Measurements from ENCODE around the gene PPTC7.
A peak's percentile ranks its signal among the peaks of the same experiment; 100 is the strongest.
"Not testable (repeated sequence)": the region's sequence is repeated elsewhere in the genome, so short reads cannot be mapped to it uniquely, and the experiment has no call there.

PPTC7 gene

DNA sequence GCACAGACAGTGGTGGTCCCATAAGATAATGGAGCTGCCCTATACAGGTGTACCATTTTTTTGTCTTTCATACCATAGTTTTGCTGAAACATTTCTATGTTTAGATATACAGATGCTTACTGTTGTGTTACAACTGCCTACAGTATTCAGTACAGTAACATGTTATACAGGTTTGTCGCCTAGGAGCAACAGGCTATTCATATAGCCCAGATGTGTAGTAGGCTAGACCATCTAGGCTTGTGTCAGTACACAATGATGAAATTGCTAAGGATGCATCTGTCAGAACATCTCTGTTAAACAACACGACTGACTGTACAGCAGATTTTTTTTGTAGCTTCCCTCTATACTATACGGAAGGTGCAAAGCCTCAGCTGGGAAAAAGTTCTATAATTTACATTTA, 50.5 kb downstream of the PPTC7 start:
- no peak for DNase-seq

DNA sequence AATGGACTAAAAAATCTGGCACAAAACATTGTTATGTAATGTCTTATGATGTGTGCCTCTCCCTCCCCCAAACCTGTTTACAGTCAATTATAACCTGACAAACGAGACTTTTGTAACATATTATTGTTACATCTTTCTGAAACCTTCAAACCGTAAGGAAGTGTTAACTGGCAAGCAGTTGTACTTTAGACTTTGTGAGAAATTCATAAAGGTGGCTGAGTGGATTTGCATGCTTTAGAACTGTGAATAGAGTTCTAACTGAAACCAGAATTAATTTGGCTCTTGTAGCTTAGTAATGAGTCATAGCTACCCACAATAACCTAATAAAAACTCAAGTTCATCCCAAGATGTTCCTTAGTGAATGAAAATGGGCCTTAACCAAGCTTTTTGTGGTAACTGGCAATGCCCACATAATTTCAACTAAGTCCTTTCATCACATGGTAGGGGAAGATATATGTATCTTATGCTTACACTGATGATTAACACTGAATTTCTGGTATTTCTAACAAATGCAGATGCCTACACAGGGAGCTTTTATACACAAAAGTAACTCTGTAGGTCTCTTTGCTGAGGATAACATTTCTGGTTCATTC, 51.3 kb downstream of the PPTC7 start:
- no peak for DNase-seq

DNA sequence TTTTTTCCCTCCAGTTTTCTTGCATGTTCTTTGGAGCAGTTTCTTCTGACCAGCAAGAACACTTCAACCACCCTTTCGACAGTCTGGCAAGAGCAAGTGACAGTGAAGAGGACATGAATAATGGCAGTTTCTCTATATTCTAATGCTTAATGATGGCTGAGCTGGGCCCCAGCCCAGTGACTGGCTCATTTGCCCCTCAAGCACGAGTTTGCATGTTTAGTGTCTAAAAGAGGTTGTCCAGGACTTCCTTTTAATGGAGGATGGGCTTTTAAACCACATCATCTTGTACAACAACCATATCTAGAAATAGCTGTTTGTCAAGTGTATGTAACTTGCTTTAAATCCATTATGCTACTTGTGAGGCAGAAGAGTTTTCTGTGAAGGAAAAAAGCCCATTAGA, 52.6 kb downstream of the PPTC7 start:
- DNase-seq = no peak

DNA sequence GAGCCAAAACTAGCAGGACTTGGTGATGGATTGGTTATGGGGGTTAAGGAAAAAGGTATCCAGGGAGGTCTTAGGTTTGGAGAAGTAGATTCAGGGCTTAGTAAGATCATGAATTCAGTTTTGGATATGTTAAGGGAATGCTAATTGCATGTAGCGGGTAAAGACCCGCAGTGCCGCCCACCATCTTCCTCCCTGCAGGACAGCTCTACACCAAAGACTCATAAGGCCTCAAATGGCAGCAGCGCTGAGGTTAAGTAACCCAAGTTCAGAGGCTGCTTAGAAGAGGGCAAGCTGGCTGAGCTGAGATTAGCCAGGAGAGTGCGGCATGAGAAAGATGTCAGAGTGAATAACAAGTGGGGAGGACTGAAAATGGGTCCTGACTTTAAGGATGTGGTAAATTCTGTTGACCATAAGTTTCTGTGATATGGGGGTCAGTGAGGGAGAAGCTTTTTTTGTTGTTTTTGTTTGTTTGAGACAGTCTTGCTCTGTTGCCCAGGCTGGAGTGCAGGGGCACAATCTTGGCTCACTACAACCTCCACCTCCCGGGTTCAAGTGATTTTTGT, 54.8 kb downstream of the PPTC7 start:
- no peak for DNase-seq

DNA sequence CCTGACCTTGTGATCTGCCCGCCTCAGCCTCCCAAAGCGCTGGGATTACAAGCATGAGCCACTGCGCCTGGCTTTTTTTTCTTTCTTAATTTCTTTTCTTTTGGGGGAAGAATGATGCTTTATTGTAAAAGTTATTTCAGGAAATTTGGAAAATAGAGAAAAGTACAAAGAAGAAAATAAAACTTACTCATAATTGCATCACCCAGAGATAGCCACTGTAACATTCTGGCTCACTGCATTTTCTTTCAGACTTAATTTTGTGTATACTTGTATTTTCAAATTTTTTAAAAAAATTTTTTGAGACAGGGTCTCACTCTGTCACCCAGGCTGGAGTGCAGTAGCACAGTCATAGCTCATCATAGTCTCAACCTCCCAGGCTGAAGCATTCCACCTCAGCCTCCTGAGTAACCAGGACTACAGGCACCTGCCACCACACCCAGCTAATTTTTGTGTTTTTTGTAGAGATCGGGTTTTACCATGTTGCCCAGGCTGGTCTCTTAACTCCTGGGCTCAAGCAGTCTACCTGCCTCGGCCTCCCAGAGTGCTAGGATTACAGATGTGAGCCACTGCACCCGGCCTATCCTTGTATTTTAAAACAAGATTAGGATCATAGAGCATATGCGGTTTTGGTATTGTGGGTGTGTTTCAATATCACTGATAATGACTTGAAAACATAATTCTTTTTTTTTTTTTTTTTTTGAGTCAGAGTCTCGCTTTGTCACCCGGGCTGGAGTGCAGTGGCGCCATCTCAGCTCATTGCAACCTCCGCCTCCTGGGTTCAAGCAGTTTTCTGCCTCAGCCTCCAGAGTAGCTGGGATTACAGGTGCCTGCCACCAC, 62.0 kb downstream of the PPTC7 start:
- not testable (repeated sequence) for DNase-seq

DNA sequence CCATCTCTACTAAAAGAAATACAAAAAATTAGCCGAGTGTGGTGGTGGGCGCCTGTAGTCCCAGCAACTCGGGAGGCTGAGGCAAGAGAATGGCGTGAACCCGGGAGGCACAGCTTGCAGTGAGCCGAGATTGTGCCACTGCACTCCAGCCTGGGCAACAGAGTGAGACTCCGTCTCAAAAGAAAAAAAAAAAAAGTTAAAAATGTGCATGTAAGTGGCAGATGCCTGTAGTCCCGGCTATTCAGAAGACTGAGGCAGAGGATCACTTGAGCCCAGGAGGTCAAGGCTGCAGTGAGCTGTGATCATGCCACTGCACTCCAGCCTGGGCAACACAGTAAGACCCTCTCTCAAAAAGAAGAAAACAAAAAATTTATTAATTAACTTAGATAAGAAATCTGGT, 65.1 kb downstream of the PPTC7 start:
- DNase-seq = not testable (repeated sequence)

DNA sequence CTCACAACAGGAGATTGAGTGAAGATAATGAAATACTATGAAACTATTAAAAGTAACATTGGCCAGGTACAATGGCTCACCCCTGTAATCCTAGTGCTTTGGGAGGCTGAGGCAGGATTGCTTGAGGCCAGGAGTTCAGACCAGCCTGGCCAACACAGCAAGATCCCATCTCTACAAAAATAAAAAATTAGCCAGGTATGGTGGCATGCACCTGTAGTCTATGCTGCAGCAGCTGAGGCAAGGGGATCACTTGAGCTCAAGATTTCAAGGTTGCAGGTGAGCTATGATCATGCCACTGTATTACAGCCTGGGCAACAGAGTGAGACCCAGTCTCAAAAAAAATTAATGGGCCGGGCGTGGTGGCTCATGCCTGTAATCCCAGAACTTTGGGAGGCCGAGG, 66.1 kb downstream of the PPTC7 start:
- DNase-seq = no peak

DNA sequence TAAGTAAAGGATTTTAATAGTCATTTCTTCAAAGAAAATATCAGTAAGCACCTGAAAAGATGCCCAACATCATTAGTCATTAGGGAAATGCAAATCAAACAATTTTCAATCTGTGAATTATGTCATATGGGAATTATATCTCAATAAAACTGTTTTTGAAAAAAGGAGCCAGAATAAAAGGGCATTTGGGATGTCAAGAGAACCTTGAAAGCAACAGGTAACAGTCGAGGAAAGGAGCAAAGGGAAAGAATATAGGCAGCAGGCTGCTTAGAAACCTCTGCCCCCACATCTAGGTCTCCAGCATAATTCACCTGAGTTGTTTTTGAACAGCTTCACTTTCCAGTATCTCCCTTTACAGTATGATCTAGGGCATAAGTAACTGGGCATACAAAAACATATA, 68.8 kb downstream of the PPTC7 start:
- no peak for DNase-seq

DNA sequence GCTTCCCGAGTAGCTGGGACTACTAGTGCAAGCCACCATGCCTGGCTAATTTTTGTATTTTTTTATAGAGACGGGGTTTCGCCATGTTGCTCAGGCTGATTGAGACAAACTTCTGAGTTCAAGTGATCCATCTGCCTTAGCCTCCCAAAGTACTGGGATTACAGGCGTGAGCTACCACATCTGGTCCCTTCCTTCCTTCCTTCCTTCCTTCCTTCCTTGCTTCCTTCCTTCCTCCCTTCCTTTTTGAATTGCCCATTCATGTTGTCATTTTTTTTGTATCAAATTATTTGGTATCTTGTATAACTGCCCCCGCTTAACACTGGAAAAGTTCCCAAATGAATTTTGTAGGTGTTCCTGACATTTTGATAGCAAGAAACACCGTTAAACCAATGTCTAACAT, 69.3 kb downstream of the PPTC7 start:
- DNase-seq = no peak

DNA sequence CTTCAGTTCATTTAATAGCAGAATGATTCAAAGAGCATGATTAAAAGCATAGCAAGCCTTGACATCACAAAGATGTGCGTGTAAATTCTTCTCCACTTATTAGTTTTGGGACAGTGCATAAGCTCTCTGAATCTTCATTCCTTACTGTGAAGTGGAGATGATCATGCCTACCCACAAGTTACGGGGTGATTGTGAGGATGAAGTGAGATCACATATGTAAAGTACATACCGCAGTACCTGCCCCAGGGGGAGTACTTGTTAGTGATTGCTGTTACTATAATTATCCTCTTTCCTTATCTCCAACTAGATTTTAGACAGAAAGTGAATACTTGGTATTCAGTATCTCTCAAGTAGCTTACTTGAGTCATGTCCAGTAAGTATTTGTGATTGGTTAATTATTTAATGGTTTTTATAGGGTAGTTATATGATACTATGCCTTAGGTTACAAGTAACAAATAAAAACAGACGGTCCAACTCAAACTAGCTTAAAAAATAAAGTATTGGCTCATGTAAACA, 75.0 kb downstream of the PPTC7 start:
- DNase-seq = no peak

DNA sequence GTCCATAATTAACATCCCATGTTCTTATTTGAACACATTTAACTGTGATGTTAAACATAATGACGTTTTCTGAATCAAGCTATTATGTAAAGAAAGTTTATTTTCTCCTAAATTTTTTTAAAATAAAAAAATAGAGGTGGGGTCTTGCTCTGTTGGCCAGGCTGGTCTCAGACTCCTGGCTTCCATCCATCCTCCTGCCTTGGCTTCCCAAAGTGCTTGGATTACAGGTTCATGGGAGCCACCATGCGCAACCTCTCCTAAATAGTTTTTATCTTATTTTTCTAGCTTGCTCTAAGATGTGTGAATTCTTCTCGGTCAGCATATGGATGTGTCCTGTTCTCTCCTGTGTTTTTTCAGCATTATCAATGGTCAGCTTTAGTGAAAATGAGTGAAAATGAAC, 77.8 kb downstream of the PPTC7 start:
- no peak for DNase-seq

DNA sequence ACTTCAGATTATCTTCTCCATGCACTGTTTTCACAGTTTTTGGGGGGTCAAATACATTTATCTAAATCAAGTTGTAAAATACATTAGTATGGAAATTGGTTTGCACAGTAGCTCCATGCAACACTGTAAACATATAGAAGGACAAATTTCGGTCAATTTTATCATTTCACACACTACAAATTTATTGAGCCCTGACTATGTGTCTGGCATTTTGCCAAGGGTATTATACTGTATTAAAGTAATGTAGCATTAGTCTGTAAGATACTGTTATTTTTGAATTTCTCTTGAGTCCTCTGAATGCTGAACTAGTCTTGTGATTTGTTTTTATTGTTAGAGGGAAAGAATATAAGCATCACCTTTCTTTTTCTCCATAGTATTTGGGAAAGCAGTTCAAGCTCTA, 79.7 kb downstream of the PPTC7 start:
- no peak for DNase-seq

DNA sequence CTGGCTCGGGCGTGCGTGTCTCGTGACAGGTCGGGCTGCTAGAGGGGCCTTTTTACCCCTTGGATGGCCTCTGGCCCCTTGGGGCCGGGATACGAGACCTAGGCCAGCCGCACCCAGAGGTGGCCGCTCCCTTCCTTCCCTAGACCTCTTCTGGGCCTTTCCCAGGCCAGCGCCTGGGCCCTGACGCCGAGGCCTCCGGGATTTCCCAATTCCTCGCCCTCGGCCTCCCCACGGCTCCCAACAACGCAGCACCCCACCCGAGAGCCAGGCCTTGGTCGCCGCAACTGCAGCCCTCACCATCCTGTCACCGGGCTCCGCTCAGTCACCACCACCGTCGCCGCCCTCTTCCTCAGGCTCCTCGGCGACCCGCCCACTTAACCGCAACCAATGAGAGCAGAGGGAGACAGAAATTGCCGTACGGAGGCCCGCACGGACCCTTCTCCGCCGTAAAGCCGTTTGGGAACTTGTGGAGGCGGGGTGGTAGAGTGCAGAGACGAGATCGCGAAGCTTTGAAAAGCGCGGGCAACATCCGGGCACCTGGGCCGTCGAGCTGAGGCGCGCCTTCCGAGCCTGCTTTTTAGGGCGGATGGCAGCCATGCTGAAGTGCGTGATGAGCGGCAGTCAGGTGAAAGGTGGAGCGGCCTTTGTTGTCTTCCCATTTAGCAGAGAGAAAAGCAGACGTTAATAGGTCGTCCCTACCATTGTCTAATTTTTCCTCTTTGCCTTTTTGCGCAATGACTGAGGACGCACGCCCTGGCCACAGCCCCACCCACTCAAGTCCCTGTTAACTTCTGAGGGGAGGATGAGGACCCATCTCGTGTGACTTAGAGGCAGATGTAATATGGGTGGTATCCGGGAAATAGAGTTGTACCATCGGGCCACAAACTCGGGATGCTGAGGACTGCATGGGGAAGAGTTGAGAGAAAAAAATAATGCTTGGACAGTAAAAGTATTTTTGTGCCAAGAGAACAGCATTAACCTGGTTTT, 81.1 kb downstream of the PPTC7 start, which contains the start of the genes RAD9B and VPS29:
TSS of gene RAD9B (plus strand) at position 580 of the 987 bp plus-strand sequence. CDS start at position 587, 7 bp downstream.
TSS of gene VPS29 (minus strand) at position 360 of the 987 bp plus-strand sequence. CDS start at position 300, 60 bp downstream.
- DNase-seq = peak; percentile 100

DNA sequence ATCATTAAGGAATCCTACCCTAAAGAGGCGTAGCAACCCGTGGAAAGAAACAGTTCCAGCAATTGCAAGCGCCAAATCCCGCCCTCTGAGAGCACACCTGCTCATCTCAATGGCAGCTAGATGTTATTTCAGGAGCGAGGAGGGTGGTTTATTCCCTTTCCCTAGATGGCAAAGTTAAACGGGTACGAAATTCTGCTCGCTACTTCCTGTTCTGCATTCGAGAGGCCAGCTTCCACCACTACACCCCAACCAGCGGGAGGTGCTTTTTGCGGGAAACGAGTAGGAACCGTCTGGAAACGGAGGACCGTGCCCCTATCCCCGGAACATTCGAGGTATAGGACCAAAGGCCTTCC, 81.7 kb downstream of the PPTC7 start:
- peak; percentile 88 for DNase-seq

DNA sequence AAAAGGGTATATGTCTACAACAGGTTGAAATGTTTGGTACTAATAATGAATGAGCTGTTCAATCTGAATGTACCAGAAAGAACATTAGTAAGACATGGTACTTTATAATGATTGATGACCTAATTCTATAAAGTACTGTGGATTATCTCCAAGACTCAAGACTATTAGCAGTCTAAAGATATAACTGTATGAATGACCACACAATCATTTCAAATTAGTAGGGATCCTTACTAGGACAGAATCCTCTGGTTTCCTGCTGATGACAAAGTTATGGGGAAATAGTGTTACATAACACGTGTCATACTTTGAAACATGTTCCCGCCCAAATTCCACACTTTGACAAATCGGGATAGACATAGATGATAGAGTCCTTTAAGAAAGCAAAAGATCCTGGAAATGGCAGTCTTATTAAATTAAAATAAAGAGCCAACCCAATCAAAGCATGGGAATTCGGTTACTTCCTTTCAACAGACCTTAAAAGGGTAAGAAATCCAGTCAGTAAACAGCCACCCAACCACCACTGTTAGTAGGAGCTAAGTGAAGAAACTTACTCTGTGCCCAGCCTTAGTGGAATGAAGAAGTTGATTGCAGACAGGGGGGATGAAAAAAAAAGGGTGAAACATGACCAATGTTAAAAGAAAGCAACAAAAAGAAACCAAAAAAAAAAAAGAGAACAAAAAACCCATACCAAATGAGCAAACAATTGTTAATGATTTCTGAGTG, 84.0 kb downstream of the PPTC7 start:
- DNase-seq = no peak
